GM10248 (cell line): ENCODE results near the gene DNM3.
"Not testable (repeated sequence)": the region's sequence is repeated elsewhere in the genome, so short reads cannot be mapped to it uniquely, and the experiment has no call there.

ENCODE experiments used
- CTCF ChIA-PET: fragments of 300-600 bp; sonication (Branson Sonifier 250); formaldehyde crosslinking; extraction: SDS; loops from one replicate; lab custom pipeline; 2021; ENCODE audit warnings: antibody characterized with exemption; lab: Yijun Ruan, JAX
- POLR2A ChIA-PET: fragments of 350-650 bp; sonication (Branson Sonifier 250); formaldehyde crosslinking; extraction: SDS; loops from one replicate; lab custom pipeline; 2020; ENCODE audit warnings: antibody characterized with exemption; lab: Yijun Ruan, JAX
- DNase-seq: peaks from one replicate; pipeline ENCODE4 v3.0.0; 2012; ENCODE audit errors: extremely low spot score
- TF ChIP-seq, protein P1 (sequence below): IDR thresholded peaks from 2 replicates; pipeline ENCODE4 v1.5.1; 2012; ENCODE audit warnings: mild to moderate bottlenecking, low read depth; ENCODE audit errors: extremely low read depth, missing control alignments, control extremely low read depth

The DNM3 gene

DNA sequence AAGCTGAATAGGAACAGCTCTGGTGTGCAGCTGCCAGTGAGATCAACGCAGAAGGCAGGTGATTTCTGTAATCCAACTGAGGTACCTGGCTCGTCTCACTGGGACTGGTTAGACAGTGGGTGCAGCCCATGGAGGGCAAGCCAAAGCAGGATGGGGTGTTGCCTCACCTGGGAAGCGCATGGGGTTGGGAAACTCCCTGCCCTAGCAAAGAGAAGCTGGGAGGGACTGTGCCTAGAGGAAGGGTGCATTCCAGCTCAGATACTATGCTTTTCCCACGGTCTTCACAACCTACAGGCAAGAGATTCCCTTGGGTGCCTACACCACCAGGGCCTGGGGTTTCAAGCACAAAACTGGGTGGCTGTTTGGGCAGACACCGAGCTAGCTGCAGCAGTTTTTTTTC is 183.2 kb downstream of the DNM3 start:
- TF ChIP-seq, protein P1, sequence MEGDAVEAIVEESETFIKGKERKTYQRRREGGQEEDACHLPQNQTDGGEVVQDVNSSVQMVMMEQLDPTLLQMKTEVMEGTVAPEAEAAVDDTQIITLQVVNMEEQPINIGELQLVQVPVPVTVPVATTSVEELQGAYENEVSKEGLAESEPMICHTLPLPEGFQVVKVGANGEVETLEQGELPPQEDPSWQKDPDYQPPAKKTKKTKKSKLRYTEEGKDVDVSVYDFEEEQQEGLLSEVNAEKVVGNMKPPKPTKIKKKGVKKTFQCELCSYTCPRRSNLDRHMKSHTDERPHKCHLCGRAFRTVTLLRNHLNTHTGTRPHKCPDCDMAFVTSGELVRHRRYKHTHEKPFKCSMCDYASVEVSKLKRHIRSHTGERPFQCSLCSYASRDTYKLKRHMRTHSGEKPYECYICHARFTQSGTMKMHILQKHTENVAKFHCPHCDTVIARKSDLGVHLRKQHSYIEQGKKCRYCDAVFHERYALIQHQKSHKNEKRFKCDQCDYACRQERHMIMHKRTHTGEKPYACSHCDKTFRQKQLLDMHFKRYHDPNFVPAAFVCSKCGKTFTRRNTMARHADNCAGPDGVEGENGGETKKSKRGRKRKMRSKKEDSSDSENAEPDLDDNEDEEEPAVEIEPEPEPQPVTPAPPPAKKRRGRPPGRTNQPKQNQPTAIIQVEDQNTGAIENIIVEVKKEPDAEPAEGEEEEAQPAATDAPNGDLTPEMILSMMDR: no peak
- ChIA-PET POLR2A (no interaction called here), CTCF (interaction anchor here (1.1 to 1.5 kb wide), 6 partner anchors 10 to 419 kb away, joined by 3 to 4 read pairs (median 3); no protein-coding TSS in a partner anchor)
- no peak for DNase-seq

DNA sequence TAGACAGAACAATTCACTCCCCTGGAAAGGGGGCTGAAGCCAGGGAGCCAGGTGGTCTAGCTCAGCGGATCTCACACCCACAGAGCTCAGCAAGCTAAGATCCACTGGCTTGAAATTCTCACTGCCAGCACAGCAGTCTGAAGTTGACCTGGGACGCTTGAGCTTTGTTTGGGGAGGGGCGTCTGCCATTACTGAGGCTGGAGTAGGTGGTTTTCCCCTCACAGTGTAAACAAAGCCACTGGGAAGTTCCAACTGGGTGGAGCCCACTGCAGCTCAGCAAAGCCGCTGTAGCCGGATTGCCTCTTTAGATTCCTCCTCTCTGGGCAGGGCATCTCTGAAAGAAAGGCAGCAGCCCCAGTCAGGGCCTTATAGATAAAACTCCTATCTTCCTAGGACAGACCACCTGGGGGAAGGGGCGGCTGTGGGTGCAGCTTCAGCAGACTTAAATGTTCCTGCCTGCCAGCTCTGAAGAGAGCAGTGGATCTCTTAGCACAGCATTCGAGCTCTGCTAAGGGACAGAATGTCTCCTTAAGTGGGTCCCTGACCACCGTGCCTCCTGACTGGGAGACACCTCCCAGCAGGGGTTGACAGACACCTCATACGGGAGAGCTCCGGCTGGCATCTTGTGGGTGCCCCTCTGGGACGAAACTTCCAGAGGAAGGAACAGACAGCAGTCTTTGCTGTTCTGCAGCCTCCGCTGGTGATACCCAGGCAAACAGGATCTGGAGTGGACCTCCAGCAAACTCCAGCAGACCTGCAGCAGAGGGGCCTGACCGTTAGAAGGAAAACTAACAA is 183.8 kb downstream of the DNM3 start:
- CTCF ChIA-PET: interaction anchor here (0.7 to 1.5 kb wide), 7 partner anchors 10 to 418 kb away, joined by 3 to 4 read pairs (median 3); no protein-coding TSS in a partner anchor
- DNase-seq, POLR2A ChIA-PET: not testable (repeated sequence)

DNA sequence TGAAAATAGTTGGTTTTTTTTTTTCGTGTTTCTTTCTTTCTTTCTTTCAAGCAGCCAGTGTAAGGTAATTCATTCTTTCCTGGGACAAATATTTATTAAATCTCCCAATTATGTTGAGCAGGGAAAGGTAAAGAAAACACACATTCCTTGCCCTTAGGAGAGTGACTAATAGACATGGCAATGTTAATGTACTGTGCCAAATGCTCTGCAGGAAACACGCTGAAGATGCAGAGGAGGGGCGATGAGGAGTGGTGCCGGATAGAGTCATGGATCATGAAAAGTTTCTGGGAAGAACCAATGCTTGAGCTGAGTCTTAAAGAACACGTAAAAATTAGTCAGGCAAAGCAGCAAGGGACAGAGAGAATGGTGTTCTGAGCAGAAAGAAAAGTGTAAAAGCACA is 199.2 kb downstream of the DNM3 start:
- ChIA-PET POLR2A (no interaction called here), CTCF (interaction anchor here (0.9 kb wide), 1 partner anchor 20 kb away, joined by 3 read pairs; no protein-coding TSS in a partner anchor)
- DNase-seq: no peak
- TF ChIP-seq, protein P1: no peak

DNA sequence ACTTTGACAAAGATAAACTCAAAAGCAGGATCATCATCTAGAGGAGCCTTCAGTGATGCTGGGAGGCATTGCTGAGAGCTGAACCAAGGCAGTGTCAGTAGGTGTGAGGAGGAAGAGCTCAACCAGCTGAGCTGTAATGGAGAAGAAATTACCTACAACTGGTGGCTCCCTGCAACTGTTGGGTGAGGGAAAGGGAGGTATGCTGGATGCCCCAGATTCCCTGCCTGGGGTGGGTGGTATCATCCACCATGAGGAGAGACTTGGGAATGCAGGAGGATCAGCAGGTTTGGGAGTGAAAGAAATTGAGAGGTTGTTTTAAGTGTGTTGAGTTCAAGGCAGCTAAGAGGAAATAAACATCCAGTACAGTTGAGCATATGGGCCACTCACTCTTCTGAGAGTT is 199.8 kb downstream of the DNM3 start:
- TF ChIP-seq, protein P1: no peak
- CTCF ChIA-PET: interaction anchor here (0.9 kb wide), 1 partner anchor 21 kb away, joined by 3 read pairs; no protein-coding TSS in a partner anchor
- no peak for DNase-seq
- POLR2A ChIA-PET: no interaction called here

DNA sequence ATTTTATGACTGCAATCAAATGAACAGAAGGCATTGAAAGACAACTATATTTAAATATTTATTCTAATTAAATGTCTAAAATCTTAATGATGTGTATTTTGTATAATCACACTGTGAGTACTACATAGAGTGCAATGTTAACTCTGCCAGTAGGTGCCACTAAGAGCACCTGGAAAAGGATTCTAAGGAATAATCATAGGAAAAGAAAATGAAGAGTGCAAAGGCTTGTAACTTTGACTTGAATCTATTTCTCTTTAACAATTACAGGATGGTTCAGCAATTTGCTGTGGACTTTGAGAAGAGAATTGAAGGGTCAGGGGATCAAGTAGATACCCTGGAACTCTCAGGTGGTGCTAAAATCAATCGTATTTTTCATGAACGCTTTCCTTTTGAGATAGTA is 200.4 kb downstream of the DNM3 start:
- POLR2A ChIA-PET: no interaction called here
- TF ChIP-seq, protein P1: no peak
- no peak for DNase-seq
- CTCF ChIA-PET: no interaction called here

DNA sequence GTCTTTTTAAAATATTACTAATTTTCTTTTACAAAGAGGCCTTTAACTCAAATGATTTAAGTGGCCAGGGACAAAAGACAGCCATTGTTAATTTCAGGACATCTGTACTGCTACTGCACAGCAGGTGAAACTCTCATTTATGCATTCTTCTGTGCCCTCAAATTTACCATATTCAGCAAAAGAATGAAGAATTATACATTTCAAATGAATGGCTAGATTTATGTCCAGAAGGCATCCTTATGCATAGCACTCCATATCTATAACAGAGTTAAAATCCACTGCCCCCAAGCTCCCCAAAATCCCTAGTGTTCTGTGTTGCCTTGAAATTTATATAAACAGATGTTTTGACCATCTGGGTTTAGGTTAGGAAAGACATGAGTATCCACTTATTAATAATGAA is 202.6 kb downstream of the DNM3 start:
- no peak for DNase-seq
- ChIA-PET POLR2A (no interaction called here), CTCF (interaction anchor here (0.9 to 1.5 kb wide), 3 partner anchors 10 to 91 kb away, joined by 3 read pairs; no protein-coding TSS in a partner anchor)
- TF ChIP-seq, protein P1: no peak

DNA sequence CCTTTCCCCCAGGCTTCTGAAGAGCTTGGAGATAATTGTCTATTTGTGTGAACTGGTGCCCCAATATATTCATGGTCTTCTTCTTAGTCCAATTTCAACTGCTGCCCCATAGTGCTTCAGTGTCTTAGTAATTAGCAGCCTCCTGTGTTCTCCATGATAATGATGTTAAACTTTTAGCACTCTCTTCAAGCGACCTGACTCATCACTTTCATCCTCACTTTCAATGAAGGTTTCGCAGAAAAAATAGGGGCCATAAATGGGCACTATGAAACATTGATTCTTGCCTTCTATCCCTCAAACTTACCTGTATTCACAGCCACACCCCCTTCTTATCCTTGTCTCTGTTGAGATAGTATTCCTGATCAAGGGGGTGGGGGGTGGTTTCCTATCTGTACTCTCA is 210.6 kb downstream of the DNM3 start:
- no peak for DNase-seq
- ChIA-PET CTCF (no interaction called here), POLR2A (no interaction called here)
- TF ChIP-seq, protein P1: no peak
